HFFc6 (cell line): ENCODE measurements around the gene UAP1. TPM values are rescaled to one million over a fixed set of nuclear protein-coding genes. Genes with fewer than 3 reads are reported as not detected.

Experiments used
- DNase-seq: peaks from one replicate; pipeline ENCODE4 v3.0.0-alpha.2; 2018
- H3K27ac Mint-ChIP-seq: 2 replicates; pipeline ENCODE4 v1.8.0; 2020; ENCODE audit warnings: mild to moderate bottlenecking, mixed read lengths
- H3K27me3 Mint-ChIP-seq: 2 replicates; pipeline ENCODE4 v1.8.0; 2021; ENCODE audit warnings: mild to moderate bottlenecking, moderate library complexity, mixed read lengths; ENCODE audit not compliant: insufficient read depth
- H3K36me3 Mint-ChIP-seq: 2 replicates; pipeline ENCODE4 v1.8.0; 2021; ENCODE audit warnings: low read depth, mixed read lengths
- H3K4me1 Mint-ChIP-seq: 2 replicates; pipeline ENCODE4 v1.8.0; 2020; ENCODE audit warnings: low read depth, mixed read lengths
- H3K4me3 Mint-ChIP-seq: 2 replicates; pipeline ENCODE4 v1.8.0; 2020; ENCODE audit warnings: mild to moderate bottlenecking, moderate library complexity, mixed read lengths
- H3K9me3 Mint-ChIP-seq: 2 replicates; pipeline ENCODE4 v1.8.0; 2020; ENCODE audit warnings: mild to moderate bottlenecking, mixed read lengths
- total RNA-seq, 6 experiments: library from RNA; stranded (reverse); fragmentation: NEBNext Ultra II Directional; extraction: Animal tissue kit (Norgen Biotek cat#: 25700); gene quantifications; 2 replicates in 1 of 6; 3 replicates in 5 of 6; pipeline ENCODE4 v1.2.3, GENCODE V29; 2021
- TF ChIP-seq, protein P1 (sequence below): fragments of 200-600 bp; sonication (generic); IDR thresholded peaks from 2 replicates; pipeline ENCODE4 v1.5.0; 2021; ENCODE audit warnings: antibody characterized with exemption, mild to moderate bottlenecking

Gene UAP1
- total RNA-seq, 6 experiments from 2014 or later, result 105 to 192 (median 117) TPM

- Mint-ChIP-seq H3K36me3 (peaks cover 5% of the 10 kb centered on the region), H3K27me3 (no peaks in the 10 kb centered on the region; the same call in 1 of the 2 replicates), H3K4me1 (peaks cover 60% of the 10 kb centered on the region), H3K27ac (no peak overlapping the region), H3K9me3 (no peaks in the 10 kb centered on the region), H3K4me3 (no peak overlapping the region)
- TF ChIP-seq, protein P1, sequence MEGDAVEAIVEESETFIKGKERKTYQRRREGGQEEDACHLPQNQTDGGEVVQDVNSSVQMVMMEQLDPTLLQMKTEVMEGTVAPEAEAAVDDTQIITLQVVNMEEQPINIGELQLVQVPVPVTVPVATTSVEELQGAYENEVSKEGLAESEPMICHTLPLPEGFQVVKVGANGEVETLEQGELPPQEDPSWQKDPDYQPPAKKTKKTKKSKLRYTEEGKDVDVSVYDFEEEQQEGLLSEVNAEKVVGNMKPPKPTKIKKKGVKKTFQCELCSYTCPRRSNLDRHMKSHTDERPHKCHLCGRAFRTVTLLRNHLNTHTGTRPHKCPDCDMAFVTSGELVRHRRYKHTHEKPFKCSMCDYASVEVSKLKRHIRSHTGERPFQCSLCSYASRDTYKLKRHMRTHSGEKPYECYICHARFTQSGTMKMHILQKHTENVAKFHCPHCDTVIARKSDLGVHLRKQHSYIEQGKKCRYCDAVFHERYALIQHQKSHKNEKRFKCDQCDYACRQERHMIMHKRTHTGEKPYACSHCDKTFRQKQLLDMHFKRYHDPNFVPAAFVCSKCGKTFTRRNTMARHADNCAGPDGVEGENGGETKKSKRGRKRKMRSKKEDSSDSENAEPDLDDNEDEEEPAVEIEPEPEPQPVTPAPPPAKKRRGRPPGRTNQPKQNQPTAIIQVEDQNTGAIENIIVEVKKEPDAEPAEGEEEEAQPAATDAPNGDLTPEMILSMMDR, result peak; percentile 84
- peak; percentile 36 for DNase-seq
Measured at GRCh38 chr1:162627662-162628296, 66.3 kb downstream of the UAP1 start.

DNA sequence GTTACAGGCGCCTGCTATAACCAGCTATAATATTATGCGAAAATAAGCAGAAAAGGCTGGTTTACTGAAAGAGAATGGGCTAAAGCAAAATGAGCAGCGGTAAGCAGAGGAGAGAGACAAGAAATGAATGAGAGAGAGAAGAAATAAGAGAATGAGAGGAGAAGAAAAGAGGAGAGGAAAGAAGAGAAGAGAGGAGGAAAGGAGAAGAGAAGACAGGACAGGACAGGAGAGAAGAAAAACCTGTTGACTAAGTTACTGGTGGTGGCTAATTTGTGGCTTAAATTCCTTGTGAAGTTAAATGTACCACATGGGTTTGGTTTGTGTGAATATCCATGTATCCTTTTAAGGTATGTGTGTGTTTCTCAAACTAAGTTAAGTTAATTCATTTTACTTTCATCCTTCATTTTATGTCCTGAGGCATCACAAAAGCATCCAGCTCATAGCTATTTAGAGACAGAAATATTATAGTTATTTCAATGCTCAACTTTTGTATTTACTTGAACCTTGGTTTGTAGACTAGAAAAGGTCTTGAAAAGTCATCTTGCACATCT lies 67.6 kb downstream of the UAP1 start:
- H3K27ac Mint-ChIP-seq, result peak overlapping the region; percentile 88
- H3K36me3 Mint-ChIP-seq, result peaks cover 19% of the 10 kb centered on the region

GRCh38 chr1:162629651-162630050 lies 68.1 kb downstream of the UAP1 start:
- TF ChIP-seq, protein P1, result no peak
- H3K4me3 Mint-ChIP-seq, result peak overlapping the region; percentile 93
- peak; percentile 66 for DNase-seq
- peak overlapping the region; percentile 88 for H3K27ac Mint-ChIP-seq
- H3K36me3 Mint-ChIP-seq, result peaks cover 24% of the 10 kb centered on the region
- no peaks in the 10 kb centered on the region for H3K27me3 Mint-ChIP-seq
- H3K4me1 Mint-ChIP-seq, result peaks cover 61% of the 10 kb centered on the region
- no peaks in the 10 kb centered on the region for H3K9me3 Mint-ChIP-seq

More for the DNA sequence above, 67.6 kb downstream of the UAP1 start:
- H3K4me3 Mint-ChIP-seq, result peak overlapping the region; percentile 93
- no peaks in the 10 kb centered on the region for H3K9me3 Mint-ChIP-seq
- H3K27me3 Mint-ChIP-seq, result no peaks in the 10 kb centered on the region
- H3K4me1 Mint-ChIP-seq, result peaks cover 60% of the 10 kb centered on the region
- DNase-seq, result peak; percentile 11
- TF ChIP-seq, protein P1, result no peak

DNA sequence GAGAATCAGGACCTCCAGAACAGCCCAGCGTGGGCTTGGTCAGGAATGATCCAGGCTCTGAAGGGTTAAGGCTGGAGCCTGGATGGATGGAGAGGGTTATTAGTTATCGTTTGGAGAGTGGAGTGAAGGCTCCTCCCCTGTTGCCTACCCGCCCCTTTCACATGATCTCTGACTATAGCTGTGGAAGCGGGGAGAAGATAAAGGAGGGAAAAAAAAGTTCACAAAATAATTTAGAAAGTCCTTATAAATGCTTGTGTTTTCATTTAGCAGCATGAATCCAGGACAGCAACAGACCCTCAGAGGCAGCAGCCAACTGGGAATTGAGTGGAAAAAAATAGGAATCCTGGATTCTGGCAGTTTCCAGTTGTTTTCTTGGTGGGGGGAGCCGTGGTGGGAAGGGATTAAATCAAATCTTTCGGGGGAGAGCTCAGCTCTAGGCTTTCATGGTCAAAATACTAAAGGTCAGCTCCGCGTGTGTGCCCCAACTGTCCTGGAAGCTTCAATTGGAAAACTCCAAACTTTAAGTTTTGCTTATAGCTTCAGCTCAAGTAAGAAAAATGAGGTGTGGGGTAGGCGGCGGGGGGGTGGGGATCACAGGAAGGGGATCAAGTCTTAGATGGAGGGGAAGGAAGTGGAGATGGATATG lies 70.1 kb downstream of the UAP1 start:
- TF ChIP-seq, protein P1, result no peak
- H3K27ac Mint-ChIP-seq, result peak overlapping the region; percentile 88
- peak overlapping the region; percentile 93 for H3K4me3 Mint-ChIP-seq
- peaks cover 31% of the 10 kb centered on the region for H3K36me3 Mint-ChIP-seq
- peak; percentile 58 for DNase-seq
- peaks cover 71% of the 10 kb centered on the region for H3K4me1 Mint-ChIP-seq
- H3K27me3 Mint-ChIP-seq, result no peaks in the 10 kb centered on the region; the same call in 1 of the 2 replicates
- H3K9me3 Mint-ChIP-seq, result no peaks in the 10 kb centered on the region

DNA sequence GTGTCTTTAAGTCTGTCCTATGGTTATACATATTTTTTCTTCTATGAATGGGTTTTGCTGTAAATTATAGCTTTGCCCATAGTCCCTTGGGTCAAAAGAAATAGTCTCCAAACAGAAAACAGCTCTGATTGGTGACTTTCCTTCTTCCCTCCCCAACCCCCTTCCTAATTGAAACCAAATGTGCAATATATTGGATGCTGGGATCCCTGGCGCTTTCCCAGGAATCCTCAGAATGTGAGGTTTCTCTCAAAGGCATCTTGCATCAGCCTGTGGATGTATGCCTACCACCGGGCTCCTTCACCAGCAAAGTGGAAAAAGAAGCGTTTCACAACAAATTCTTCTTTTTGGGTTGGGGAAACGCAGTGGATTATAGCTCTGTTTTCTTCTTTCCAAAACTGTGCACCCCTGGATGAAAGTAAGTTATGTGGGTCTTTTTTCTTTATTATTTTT lies 70.7 kb downstream of the UAP1 start, which contains the start of gene DDR2:
Gene DDR2 (plus strand): TSS at position 248 of the 450 bp plus-strand sequence. CDS start 86,600 bp downstream, outside the sequence.
- no peaks in the 10 kb centered on the region; the same call in 1 of the 2 replicates for H3K27me3 Mint-ChIP-seq
- peaks cover 31% of the 10 kb centered on the region for H3K36me3 Mint-ChIP-seq
- H3K4me1 Mint-ChIP-seq, result peaks cover 70% of the 10 kb centered on the region
- peak; percentile 94 for DNase-seq
- H3K9me3 Mint-ChIP-seq, result no peaks in the 10 kb centered on the region
- peak within 1 kb of the TSS; percentile 93 for H3K4me3 Mint-ChIP-seq
- H3K27ac Mint-ChIP-seq, result peak within 1 kb of the TSS; percentile 88
- TF ChIP-seq, protein P1, result no peak
